Measurements from ENCODE around the gene TEX264.
A peak's percentile ranks its signal among the peaks of the same experiment; 100 is the strongest.

Gene TEX264

GRCh38 chr3:51670823-51671733, at the start of gene TEX264:
Gene TEX264 (plus strand): TSS chr3:51671252. CDS start chr3:51674305, 3,053 bp downstream.
- peak; percentile 48; the same call in 1 of the 2 replicates for TF ChIP-seq ZBTB7A (IDR thresholded peaks at IDR 0.05; ENCODE audit: low read depth)
- TF ChIP-seq TAF1 (IDR thresholded peaks at IDR 0.05; ENCODE audit: low read depth) = peak; percentile 68
- TF ChIP-seq TCF12 (IDR thresholded peaks at IDR 0.05; ENCODE audit: low read depth) = peak; percentile 40; the same call in 1 of the 2 replicates
- no peak for TF ChIP-seq FOXM1 (IDR thresholded peaks at IDR 0.05; ENCODE audit: borderline replicate concordance, low read depth)
- peak; percentile 22; the same call in 1 of the 2 replicates for TF ChIP-seq YY1 (IDR thresholded peaks at IDR 0.05; ENCODE audit: low read depth)

DNA sequence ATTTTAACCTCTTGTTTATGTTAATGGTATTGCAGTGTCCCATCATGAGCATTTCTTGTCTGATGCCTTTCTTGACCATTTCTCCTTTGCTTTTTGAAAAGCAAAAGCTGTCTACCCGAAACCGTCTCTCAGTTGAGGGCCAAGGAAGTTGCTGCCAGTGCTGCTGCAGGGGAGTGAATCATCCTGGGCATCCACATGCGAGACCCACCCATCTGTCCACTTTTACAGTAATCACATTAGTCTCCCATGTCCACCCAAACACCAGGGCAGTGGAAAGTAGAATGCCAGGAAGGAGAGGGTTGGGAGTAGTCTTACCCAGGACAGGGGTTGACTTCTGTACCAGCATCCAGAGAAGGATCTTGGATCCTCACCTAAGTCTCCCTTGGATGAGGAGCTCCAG, 48.6 kb upstream of the TEX264 start:
- no peak for TF ChIP-seq ZBTB7A (IDR thresholded peaks at IDR 0.05; ENCODE audit: low read depth)
- no peak for TF ChIP-seq YY1 (IDR thresholded peaks at IDR 0.05; ENCODE audit: low read depth)
- TF ChIP-seq FOXM1 (IDR thresholded peaks at IDR 0.05; ENCODE audit: borderline replicate concordance, low read depth) = no peak
- TF ChIP-seq RAD21 (IDR thresholded peaks at IDR 0.05; ENCODE audit: low read depth) = no peak
- no peak for TF ChIP-seq USF1 (IDR thresholded peaks at IDR 0.05)
- TF ChIP-seq EP300 (IDR thresholded peaks at IDR 0.05; ENCODE audit: borderline replicate concordance) = no peak
- TF ChIP-seq TAF1 (IDR thresholded peaks at IDR 0.05; ENCODE audit: low read depth) = no peak
- TF ChIP-seq MAX (IDR thresholded peaks at IDR 0.05) = no peak
- TF ChIP-seq TEAD4 (IDR thresholded peaks at IDR 0.05) = no peak
- no peak for TF ChIP-seq REST (IDR thresholded peaks at IDR 0.05; ENCODE audit: low read depth)
- no peak for TF ChIP-seq EGR1 (IDR thresholded peaks at IDR 0.05)
- TF ChIP-seq CEBPB (IDR thresholded peaks at IDR 0.05) = no peak
- TF ChIP-seq TCF12 (IDR thresholded peaks at IDR 0.05; ENCODE audit: low read depth) = no peak
- no peak for TF ChIP-seq NFIC (IDR thresholded peaks at IDR 0.05)

GRCh38 chr3:51622868-51623267, 48.2 kb upstream of the TEX264 start:
- TF ChIP-seq ZBTB7A (IDR thresholded peaks at IDR 0.05; ENCODE audit: low read depth) = no peak
- no peak for TF ChIP-seq MAX (IDR thresholded peaks at IDR 0.05)
- TF ChIP-seq RAD21 (IDR thresholded peaks at IDR 0.05; ENCODE audit: low read depth) = no peak
- TF ChIP-seq TEAD4 (IDR thresholded peaks at IDR 0.05) = no peak
- TF ChIP-seq TAF1 (IDR thresholded peaks at IDR 0.05; ENCODE audit: low read depth) = no peak
- TF ChIP-seq CEBPB (IDR thresholded peaks at IDR 0.05) = no peak
- TF ChIP-seq TCF12 (IDR thresholded peaks at IDR 0.05; ENCODE audit: low read depth) = no peak
- TF ChIP-seq REST (IDR thresholded peaks at IDR 0.05; ENCODE audit: low read depth) = no peak
- TF ChIP-seq EP300 (IDR thresholded peaks at IDR 0.05; ENCODE audit: borderline replicate concordance) = no peak

DNA sequence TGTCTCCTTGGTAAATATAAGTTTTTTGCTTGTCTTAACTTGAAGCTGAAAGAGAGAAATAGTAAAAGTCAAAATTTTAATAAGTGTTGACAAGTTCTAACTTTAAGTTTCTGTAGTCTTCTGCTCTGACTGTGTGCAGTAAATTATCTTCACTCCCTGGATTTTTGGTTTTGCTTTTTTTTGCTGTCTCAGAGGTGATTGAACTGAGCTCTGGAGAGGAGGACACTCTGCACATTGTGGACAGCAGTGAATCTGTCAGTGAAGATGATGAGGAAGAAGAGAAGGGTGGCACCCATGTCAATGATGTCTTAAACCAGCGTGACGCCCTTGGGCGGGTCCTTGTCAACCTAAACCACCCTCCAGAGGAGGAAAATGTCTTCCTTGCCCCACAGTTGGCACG, 40.5 kb upstream of the TEX264 start:
- TF ChIP-seq TCF12 (IDR thresholded peaks at IDR 0.05; ENCODE audit: low read depth) = no peak
- TF ChIP-seq ZBTB7A (IDR thresholded peaks at IDR 0.05; ENCODE audit: low read depth) = no peak
- no peak for TF ChIP-seq TAF1 (IDR thresholded peaks at IDR 0.05; ENCODE audit: low read depth)
- TF ChIP-seq USF1 (IDR thresholded peaks at IDR 0.05) = no peak
- no peak for TF ChIP-seq NFIC (IDR thresholded peaks at IDR 0.05)
- TF ChIP-seq REST (IDR thresholded peaks at IDR 0.05; ENCODE audit: low read depth) = no peak
- TF ChIP-seq MAX (IDR thresholded peaks at IDR 0.05) = no peak
- no peak for TF ChIP-seq CREB1 (IDR thresholded peaks at IDR 0.05; ENCODE audit: low read depth)
- TF ChIP-seq FOXM1 (IDR thresholded peaks at IDR 0.05; ENCODE audit: borderline replicate concordance, low read depth) = no peak

All from Ishikawa (cell line).